GM18508 (cell line): ENCODE data around the gene RAB40C.

Experiments
- ATAC-seq: cut with Tn5 transposase; IDR thresholded peaks from one replicate; pipeline ENCODE4 v1.9.1; 2021; ENCODE audit warnings: moderate number of reproducible peaks; ENCODE audit not compliant: insufficient read depth, unreplicated experiment

Gene RAB40C

DNA sequence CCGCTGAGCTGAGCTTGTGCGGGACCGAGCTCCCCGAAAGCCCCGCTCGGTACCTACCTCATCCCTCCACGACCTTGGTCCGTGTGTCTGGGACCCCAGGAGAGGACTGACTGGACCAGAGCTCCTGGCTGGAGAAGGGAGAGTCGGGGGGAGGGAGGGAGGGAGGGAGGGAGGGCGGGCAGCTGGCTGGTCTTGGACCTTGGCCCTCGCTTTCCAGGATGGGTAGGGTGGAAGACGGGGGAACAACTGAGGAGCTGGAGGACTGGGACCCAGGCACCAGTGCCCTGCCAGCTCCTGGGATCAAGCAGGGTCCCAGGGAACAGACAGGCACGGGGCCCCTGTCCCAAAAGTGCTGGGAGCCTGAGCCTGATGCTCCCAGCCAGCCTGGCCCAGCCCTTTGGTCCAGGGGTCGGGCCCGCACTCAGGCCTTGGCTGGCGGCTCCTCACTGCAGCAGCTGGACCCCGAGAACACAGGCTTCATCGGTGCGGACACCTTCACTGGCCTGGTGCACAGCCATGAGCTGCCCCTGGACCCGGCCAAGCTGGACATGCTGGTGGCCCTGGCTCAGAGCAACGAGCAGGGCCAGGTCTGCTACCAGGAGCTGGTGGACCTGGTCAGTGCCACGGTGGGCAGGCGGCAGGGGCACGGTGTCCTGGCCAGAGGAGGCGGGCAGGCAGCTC is 86.2 kb downstream of the RAB40C start:
- no peak for ATAC-seq

DNA sequence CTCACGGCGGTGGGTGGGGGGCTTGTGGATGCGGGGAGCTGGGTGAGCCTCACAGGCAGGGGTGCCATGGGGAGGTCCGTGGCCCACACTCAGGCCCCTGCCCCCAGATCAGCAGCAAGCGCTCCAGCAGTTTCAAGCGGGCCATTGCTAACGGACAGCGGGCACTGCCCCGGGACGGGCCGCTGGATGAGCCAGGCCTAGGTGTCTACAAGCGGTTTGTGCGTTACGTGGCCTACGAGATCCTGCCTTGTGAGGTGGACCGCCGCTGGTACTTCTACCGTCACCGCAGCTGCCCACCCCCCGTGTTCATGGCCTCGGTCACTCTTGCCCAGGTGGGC is 86.7 kb downstream of the RAB40C start:
- no peak for ATAC-seq

GRCh38 chr16:676913-677312 is 87.0 kb downstream of the RAB40C start:
- ATAC-seq = no peak

DNA sequence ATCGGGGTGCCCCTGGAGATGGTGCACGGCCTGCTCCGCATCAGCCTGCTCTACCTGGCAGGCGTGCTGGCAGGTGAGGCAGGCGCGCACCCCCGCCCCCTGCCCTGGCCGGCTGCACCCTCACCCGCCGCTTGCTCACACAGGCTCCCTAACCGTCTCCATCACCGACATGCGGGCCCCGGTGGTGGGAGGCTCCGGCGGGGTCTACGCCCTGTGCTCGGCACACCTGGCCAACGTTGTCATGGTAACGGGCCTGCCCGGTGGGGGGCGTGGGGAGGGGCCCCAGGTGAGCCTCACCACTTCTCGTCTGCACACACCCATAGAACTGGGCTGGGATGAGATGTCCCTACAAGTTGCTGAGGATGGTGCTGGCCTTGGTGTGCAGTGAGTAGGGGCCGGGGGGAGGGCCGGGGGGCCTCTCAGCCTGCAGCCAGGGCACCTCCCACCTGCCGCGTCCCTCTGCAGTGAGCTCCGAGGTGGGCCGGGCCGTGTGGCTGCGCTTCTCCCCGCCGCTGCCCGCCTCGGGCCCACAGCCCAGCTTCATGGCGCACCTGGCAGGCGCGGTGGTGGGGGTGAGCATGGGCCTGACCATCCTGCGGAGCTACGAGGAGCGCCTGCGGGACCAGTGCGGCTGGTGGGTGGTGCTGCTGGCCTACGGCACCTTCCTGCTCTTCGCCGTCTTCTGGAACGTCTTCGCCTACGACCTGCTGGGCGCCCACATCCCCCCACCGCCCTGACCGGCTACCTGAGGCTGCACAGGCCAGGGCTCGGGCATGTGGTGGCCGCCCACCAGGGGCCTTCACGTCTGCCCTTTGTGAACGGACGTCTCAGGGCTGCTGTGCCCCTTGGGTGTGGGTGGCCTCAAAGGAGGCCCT is 87.7 kb downstream of the RAB40C start:
- ATAC-seq = no peak

DNA sequence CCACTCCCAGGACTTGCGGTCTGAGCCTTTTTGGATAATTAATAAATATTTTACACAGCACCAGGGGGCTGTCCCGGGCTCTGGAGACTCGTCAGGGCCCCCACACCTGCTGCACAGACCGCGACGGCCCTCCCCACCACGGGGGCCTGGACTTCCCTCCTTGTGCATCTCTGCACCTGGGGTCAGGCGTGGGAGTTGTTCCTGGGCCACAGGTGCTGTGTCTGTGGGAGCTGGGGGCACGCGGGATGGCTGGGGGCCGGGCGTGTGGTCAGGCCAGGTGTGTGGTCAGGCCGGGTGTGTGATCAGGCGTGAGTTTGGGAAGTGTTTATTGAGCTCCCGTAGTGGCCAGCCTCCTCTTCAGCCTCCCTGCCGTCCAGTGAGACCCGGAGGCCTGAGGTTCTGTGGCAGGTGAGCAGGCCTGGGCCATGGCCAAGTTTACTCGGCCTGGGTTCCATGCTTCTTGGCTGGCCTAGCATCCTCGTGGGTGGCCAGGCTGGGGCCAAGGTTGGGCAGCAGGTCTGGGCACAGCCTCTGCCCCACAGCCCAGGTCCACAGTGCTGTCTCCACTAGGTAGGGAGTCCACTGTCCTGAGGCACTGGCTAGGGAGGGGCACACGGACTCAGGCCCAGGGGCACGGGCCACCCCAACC is 88.5 kb downstream of the RAB40C start:
- ATAC-seq = no peak
